Medulla oblongata (tissue), 1 donor: ENCODE measurements around the gene LIN28B.
"Not testable (repeated sequence)": the region's sequence is repeated elsewhere in the genome, so short reads cannot be mapped to it uniquely, and the experiment has no call there.

Experiments
- DNase-seq: peaks from one replicate; pipeline ENCODE4 v3.0.0-alpha.2; 2015; ENCODE audit errors: extremely low spot score

Gene LIN28B

DNA sequence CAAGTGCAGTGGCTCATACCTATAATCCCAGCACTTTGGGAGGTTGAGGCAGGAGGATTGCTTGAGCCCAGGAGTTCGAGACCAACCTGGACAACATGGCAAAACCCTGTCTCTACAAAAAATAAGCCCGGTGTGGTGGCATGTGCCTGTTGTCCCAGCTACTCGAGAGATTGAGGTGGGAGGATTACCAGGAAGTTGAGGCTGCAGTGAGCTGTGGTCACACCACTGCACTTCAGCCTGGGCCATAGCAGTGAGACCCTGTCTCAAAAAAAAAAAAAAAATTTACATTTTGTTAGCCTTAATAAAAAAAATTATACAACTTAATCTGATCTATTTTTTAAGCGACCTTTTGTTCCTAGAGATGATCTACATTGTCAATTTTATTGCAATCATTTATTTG is 56.6 kb downstream of the LIN28B start:
- not testable (repeated sequence) for DNase-seq

DNA sequence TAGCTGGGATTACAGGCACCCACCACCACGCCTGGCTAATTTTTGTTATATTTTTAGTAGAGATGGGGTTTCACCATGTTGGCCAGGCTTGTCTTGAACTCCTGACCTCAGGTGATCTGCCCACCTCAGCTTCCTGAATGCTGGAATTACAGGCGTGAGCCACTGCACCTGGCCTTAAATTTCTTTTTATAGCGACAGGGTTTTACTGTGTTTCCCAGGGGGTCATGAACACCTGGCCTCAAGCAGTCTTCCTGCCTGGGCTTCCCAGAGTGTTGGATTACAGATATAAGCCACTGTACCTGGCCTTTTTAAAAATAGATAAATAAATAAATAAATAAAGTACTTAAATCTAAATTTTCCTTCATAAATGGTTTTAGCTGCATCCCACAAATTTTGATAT is 57.5 kb downstream of the LIN28B start:
- DNase-seq: no peak

DNA sequence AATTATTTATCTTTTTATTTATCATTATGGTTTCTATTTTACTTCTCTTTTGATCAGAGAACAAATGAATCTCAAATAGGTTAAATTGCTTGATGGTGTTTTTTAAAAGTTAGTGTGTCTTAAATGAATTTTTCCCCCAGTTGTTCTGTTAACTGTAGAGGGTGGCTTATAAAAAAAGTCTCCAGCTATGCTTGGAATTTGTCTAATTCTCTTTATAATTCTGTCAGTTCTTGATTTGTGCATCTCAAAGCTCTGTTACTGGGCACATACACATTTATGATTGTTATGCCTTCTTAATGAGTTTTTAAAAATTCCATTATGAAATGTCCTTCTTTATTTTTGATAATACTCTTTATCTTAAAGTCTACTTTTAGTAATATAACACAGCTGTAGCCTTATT is 58.0 kb downstream of the LIN28B start:
- no peak for DNase-seq

DNA sequence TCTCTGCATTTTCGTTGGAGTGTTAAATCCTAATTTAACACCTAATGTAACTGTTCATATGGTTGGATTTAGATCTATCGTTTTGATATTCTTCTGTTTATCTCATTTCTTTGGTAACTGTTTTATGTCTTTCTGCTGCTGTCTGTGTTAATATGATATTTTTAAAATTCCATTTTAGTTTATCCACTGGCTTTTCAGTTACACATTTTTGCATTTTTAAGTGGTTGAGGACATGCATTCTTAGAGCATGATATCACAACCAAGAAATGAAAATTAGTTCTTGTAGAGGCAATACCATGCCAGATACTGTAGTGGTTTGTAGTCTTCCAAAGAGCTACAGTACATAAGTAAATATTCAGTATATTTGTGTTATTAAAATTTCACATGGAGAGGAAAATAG is 58.6 kb downstream of the LIN28B start:
- DNase-seq: no peak

DNA sequence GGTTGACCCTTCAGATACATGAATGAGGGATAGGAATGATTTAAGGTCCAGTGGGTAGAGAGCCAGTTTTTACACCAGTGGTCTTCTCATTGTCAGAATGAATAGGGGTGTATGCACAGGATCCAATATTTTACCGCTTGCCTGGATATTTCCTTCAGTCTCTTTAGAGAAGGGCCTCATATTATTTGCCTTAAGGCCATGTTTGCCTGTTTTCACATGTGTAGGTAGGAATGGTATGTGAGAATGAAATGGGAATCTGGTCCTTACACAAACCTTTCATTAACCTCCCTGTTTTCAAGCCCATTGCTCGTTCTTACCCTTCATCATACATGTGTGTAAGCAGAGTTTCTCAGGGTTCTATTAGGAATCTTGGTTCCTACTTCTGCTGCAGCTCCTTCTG is 62.4 kb downstream of the LIN28B start:
- DNase-seq: no peak

DNA sequence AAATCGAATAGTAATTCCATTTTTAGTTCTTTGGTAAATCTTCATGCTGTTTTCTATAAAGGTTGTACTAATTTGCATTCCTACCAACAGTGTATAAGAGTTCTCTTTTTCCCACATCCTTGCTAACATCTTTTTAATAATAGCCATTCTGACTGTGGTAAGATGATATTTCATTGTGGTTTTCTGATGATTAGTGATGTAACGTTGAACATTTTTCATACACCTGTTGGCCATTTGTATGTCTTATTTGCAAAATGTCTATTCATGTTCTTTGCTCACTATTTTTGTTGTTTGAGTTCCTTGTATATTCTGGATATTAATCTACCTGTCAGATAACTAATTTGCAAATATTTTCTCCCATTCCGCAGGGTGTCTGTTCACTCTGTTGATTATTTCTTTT is 64.5 kb downstream of the LIN28B start:
- no peak for DNase-seq

DNA sequence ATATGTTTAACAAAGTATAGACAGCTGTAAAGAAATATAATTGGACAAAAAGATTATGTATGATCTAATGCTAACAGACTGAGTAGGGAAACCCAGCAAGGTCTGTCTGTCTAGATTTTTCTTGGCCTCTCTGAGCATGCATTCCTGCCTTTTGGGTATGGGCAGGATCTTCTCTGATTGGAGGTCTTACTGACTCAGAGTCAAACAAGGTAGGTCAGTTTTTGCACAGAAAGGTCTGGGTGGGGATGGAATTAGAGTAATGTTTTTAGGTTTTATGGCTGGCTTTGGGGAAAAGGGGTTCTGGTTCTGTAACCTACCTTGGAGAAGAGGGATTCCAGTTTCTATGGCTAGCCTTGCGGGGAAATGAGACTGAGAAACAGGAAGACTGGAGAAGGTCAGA is 65.5 kb downstream of the LIN28B start:
- DNase-seq: no peak

DNA sequence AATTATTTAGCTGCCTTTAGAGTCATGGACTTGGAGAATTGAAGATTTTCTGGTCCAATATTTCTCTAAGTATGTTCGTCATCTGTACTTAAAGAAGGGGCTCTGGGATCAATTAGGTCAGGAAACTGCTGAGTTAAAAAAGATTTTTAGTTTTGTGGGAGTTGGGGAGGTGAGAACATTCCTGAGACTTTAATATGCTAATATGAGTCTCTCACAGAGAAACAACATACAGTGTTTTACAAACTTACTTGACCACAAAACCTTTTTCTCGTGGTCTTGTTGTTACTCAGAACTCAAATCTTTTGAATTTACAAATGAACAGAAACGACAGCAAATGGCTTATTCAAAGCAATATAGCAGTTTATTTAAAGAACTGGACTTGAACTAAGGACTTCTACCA is 67.9 kb downstream of the LIN28B start:
- DNase-seq: no peak

DNA sequence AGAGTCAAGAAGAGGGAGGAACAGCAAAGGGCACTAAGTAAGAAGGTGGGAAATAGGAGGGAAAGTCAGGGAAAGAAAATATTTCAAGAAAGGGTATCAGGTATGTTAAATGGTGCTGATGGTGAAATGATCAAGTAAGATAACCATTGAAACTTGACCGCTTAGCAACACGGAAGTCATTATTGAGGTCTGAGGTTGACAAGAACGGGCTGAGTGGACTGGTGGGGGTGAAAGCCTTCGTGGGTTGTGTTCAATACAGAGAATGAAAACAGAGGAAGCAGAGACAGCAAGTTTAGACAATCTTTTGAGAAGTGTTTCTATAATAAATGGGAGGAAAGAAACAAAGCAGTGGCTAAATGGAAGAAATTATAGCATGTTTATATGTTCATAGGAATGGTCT is 72.0 kb downstream of the LIN28B start:
- DNase-seq: no peak

DNA sequence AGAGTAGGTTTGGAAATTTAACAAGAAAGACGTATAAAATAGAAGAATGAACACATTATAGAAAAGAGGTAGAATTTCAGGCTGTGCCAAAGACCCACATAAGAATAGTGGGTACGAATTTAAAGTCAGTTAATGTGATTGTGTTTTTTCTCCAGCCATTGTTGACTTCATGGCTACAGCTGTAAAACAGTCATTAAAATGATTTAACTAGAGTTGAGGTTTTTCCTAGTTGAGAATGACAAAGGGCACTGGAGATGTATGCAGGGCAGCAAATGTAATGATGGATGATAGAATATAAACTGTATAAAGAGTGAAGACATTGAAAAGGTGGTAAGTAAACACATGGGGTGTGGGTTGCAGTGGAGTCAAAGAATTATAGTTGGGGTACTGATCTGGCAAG is 72.7 kb downstream of the LIN28B start:
- no peak for DNase-seq

DNA sequence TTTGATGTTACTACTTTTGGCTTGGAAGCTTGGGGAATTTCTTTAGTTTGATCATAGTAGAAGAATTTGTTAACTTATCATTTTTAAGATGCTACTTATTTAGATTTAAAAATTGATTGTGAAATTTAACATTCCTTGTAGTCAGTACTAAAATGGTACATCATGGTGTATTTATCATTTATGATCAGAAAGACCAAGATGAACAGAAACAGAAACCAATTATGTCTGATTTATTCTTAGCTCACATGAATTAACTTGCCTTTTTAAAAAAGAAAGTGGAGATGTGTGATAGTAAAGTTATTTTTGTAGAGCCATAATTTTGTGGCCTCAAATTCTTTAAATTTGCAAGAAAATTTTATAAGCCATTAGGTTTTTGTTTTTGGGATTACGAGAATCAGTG is 77.6 kb downstream of the LIN28B start:
- DNase-seq: no peak

DNA sequence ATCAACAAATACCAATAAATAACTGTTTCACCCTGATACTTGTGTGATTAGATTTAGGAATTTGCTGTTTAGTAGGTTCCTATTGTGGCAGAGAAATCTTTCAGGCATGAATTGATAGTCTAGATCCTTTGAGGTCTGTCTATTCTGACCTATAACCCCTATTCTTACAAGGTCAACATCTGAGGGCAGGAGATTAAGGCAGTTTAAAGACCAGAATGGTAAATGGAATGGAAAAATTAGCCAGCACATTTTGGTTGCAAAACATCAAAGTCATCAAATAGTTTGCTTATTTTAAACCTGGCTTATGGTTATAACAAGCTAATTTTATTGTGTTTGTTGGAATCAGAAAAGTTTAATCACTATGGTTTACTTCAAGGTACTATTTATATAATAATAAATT is 78.4 kb downstream of the LIN28B start:
- no peak for DNase-seq

DNA sequence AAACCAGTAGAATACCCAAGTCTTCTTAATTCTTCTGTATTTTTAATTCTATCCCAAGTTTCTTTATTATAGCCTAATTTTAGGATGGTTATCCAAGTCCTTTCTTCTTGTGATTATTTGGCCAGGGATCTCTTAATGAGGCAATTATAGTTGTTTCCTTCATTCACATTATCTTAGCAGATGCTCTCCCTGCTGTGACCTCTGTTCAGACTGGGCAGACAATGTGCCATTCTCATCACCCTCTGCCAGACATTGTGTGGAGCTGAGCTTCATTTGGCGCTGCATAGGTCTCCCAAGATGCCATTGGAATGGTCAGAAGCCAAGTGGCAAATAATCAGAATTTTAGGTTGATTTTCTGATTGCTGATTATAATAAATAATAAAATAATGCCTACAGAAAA is 79.4 kb downstream of the LIN28B start:
- no peak for DNase-seq

DNA sequence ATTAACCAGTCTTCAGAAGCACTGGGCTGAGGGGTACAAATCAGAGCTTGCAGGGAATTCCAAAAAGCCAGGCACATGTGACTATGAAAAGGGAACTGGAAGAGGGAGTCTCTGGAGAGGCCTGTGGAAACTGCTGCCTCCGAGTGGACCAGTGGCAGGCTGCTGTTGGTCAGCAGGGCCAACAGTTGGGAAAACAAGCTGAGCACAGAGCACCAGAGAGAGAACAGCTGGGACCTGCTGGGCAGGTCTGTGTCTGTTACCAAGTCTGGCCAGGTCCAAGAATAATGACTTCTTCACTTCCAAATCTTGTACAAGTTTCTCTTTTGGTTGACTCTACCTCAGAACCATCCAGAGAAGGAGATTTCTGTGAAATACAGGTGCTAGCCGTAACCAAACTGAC is 81.4 kb downstream of the LIN28B start:
- no peak for DNase-seq

DNA sequence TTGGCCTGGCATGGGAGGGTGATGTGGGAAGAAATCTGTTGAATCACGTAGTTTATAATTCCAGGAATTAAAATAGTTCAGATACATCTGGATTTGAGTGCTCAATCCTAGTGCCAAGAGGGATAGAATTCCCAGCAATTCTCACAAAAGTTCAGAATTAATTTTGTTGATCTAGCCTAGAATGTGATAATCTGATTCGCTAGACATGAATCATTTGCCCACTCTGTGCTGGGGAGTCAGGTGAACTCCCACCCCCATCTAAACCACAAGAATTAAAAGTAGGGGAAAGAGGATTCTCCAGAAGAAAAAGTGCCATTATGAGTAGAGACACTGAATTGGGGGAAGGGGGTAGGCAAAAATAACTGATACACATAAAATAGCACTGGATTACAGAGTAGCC is 85.0 kb downstream of the LIN28B start:
- DNase-seq: no peak

DNA sequence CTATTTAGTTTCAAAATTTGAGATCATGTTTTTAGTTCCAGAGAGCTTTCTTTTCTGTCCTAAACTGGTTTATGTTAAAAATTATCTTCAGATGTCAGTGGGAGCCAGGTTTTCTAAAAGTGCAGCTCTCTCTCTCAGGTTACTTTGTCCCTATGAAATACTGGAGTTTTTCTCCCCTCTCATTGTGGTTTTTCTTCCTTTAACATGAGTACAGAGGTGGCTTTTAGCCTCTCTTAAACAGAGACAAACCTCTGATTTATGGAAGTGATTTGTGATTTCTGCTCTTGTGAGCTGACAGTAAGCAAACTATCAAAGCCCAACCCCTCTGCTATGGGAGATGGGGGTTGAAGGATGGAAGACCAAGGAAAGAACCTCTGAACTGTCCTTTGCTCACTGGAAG is 85.7 kb downstream of the LIN28B start:
- no peak for DNase-seq

DNA sequence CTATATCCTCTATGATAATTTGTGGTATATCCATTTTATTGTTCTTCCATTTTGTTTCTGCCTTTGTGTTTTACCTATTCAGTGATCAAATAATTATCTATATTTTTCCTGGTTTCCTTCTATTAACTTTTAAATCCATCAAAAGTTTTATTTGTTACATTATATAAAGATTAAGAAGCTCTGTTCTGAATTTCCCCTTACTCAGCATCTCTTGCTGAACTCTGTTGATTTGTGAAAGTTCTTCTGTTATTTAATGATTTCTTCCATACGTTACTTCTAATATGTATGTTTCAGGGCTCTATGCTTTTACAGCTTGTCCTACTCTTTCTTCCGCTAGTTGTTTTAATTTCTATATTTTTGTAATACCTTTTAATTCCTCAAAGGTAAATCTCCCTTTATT is 87.1 kb downstream of the LIN28B start:
- no peak for DNase-seq

DNA sequence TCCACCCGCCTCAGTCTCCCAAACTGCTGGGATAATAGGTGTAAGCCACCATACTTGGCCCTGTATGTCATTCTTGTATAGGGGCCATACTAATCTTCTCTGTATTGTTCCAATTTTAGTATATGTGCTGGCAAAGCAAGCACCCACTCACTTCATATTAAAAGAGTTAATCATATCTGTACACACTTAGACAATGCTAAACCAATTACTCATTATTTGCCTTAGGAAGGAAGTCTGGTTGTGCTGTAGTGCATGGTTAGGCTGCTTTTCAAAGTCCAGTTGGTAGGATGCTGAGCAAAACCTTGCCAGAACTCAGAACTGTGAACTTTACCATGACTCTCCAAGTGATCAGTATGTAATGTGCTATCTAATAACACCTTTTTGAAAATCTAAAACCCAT is 88.6 kb downstream of the LIN28B start:
- DNase-seq: no peak

DNA sequence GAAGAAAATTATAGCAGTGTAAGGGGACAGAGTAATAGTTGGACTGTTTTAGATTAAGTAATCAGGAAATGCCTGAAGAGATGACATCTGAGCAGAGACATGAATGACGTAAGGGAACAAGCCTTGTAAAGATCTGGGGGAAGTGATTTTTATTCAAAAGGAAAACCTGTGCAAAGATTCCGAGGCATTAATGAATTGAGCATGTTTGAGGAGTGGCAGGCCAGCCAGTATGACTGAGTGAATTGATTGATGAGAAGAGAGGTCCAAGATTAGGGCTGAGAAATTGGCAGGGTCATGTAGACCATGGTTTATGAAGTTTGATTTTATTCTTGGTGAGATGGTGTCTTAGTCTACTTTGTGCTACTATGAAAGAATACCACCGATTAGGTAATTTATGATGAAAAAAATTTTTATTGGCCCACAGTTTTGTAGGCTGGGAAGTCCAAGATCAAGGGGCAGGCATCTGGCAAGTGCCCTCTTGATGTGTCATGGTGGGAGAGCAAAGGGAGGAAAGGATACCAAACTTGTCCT is 95.1 kb downstream of the LIN28B start:
- DNase-seq: no peak

DNA sequence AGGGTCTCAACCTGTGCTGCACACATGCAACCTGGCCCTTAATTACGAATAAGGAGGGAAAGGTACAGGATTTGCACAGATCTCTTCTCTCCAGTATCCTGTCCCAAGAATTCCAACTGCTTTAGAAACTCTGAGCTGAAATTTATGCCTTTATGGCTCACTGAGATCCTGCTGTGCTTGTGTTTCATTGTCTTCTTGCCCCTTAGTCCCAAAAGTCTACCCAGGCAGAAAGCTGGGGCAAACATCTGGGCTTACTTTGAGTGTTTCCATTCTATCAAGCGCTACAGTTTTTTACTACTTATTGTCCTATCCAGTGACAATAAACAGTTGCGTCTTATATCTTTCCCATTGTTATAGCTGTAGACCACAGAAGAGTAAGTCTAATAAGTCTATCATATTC is 99.7 kb downstream of the LIN28B start:
- DNase-seq: no peak

DNA sequence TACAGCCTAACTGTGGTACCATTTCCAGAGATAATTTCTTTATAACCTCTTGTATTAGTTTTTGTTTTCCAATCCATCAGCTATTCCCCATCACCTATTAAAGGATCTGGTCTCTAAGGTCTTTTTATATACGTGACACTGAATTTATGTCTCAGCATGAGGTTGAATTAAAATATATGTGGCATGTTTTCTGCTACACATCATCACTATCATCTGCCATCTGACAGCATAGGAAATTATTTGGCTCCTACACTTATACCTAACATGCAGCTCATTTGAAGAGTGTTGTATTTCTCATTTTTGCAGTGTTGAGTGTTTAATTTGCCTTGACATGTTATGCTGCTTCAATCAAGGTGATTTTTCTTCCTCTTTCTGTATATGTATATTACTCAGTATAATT is 100.3 kb downstream of the LIN28B start:
- no peak for DNase-seq

DNA sequence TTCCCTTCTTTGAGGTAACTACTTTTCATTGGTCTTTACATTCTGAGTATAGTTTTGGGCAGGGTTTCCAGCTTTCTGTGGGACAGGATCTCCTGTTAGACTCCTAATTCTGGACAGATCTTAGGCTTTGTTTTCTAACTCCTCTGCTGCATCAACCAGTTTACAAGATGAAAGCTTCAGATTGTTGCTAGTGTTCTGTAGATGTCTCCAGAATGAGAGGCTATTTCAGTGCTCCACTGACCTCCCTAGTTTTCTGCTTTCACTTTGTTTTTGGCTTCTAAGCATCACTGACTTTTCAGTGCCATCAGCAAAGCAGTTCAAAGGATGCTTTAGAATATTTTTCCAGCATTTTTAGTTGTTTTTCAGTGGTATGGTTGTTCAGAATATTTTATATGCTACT is 101.4 kb downstream of the LIN28B start:
- no peak for DNase-seq

DNA sequence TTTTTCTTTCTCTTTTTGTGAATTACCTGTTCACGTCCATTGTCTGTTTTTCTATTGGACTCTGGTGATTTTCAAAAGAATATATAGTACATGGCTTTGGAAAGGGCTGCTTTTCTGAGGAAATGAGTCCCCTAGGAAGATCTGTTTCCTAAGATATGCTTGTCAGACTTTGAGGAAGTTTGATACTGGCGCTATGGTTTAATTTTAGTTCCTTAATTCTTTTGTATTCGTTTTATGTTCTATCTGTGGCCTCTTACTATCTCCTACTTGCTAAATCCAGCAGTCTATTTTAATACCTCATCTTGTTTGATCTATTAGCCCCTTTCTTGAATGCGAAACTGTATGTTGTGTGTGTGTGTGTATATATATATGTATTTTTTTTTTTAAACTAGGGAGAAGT is 101.9 kb downstream of the LIN28B start:
- DNase-seq: no peak

DNA sequence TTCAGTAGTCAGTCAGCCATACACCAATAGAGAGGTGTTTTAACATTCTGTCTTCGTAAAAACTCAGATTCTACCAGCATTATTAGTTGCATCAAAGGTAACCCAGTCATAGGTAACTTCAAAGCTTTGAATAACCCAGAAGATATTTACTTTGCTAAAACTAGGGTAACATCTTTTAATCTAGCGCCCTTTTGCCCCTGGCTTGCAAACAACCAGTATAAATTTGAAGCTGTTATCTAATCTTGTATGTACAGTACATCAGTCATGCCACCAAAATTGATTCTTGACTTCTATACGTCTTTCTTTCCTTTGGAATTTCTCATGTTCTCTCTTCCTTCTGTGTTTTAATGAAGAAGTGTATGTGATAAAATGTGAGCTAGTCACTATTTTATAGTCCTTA is 109.3 kb downstream of the LIN28B start:
- DNase-seq: no peak

DNA sequence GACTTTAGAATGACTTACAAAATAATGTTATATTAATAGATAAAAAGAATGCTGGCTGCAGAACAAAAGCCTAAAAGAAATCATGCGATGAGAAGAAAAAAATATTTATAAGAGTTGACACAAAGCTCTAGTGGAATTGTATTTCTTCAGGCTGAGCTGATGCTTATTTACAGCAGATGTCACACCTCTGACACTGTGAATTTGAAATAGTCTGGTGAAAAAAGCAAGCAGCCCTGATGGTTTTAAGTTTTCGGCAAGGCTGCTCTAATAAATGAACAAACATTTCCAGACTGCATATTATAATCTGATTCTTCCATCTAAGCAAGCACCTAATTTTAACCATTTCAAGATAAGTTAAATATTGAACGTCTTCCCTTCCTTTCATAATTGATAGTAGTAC is 109.9 kb downstream of the LIN28B start:
- DNase-seq: no peak
